ENCODE data around the gene EIF4B.
"Not testable (repeated sequence)": the region's sequence is repeated elsewhere in the genome, so short reads cannot be mapped to it uniquely, and the experiment has no call there.

The EIF4B gene

GRCh38 chr12:53005986-53006809, at the start of gene EIF4B:
Gene EIF4B (plus strand): TSS chr12:53006456. CDS start chr12:53006484, 28 bp downstream.
- peak; percentile 36 for FAIRE-seq

GRCh38 chr12:52956987-52957386, 49.3 kb upstream of the EIF4B start:
- no peak for FAIRE-seq

- FAIRE-seq: no peak
Observed at GRCh38 chr12:52964556-52965336, 41.5 kb upstream of the EIF4B start.

GRCh38 chr12:52965337-52965731, 40.9 kb upstream of the EIF4B start:
- no peak for FAIRE-seq

GRCh38 chr12:52969166-52969795, 37.0 kb upstream of the EIF4B start:
- FAIRE-seq: no peak

GRCh38 chr12:52969828-52970569, 36.3 kb upstream of the EIF4B start:
- FAIRE-seq: no peak

GRCh38 chr12:52971679-52972329, 34.5 kb upstream of the EIF4B start:
- no peak for FAIRE-seq

GRCh38 chr12:52975204-52975603, 31.1 kb upstream of the EIF4B start:
- FAIRE-seq: no peak

- no peak for FAIRE-seq
Observed at GRCh38 chr12:52975820-52976573, 30.3 kb upstream of the EIF4B start.

GRCh38 chr12:52976574-52977071, 29.6 kb upstream of the EIF4B start:
- no peak for FAIRE-seq

- FAIRE-seq: no peak
Observed at GRCh38 chr12:52977170-52977569, 29.1 kb upstream of the EIF4B start.

GRCh38 chr12:52980096-52980649, 26.1 kb upstream of the EIF4B start:
- FAIRE-seq: no peak

GRCh38 chr12:52980650-52981423, 25.4 kb upstream of the EIF4B start:
- no peak for FAIRE-seq

GRCh38 chr12:52984136-52984535, 22.1 kb upstream of the EIF4B start:
- FAIRE-seq: no peak

- no peak for FAIRE-seq
Observed at GRCh38 chr12:52988898-52989297, 17.4 kb upstream of the EIF4B start.

GRCh38 chr12:52990206-52990605, 16.1 kb upstream of the EIF4B start:
- FAIRE-seq: no peak

- FAIRE-seq: not testable (repeated sequence)
Observed at GRCh38 chr12:52992240-52992639, 14.0 kb upstream of the EIF4B start.

- FAIRE-seq: no peak
Observed at GRCh38 chr12:52992699-52993557, 13.3 kb upstream of the EIF4B start.

- no peak for FAIRE-seq
Observed at GRCh38 chr12:52993558-52993869, 12.7 kb upstream of the EIF4B start.

Data from colon (tissue), 2 donors.